DOHH2 (cell line): Measurements from ENCODE around the gene ZNF747.

Experiments used
- CTCF ChIP-seq: fragments of 200-600 bp; sonication (generic); IDR thresholded peaks from one replicate; pipeline ENCODE4 v1.5.1; 2014; ENCODE audit warnings: antibody characterized with exemption, mild to moderate bottlenecking, low read depth, low read length; ENCODE audit not compliant: poor library complexity, severe bottlenecking
- EZH2phosphoT487 ChIP-seq: fragments of 200-600 bp; sonication (generic); IDR thresholded peaks from 2 replicates; pipeline ENCODE4 v1.6.1; 2017; ENCODE audit warnings: borderline replicate concordance, mild to moderate bottlenecking, antibody characterized with exemption, low read length, moderate library complexity, mixed read lengths

- TF ChIP-seq CTCF (no peak), EZH2phosphoT487 (no peak)
Observed at GRCh38 chr16:30494709-30495108, 39.9 kb downstream of the ZNF747 start.
